Inflammatory macrophage treated with lipopolysaccharide for 4 hours (primary cell): ENCODE results near the gene QARS1.

Experiments
- DNase-seq: peaks from one replicate; pipeline ENCODE4 v3.0.0-alpha.2; 2020

QARS1 gene

DNA sequence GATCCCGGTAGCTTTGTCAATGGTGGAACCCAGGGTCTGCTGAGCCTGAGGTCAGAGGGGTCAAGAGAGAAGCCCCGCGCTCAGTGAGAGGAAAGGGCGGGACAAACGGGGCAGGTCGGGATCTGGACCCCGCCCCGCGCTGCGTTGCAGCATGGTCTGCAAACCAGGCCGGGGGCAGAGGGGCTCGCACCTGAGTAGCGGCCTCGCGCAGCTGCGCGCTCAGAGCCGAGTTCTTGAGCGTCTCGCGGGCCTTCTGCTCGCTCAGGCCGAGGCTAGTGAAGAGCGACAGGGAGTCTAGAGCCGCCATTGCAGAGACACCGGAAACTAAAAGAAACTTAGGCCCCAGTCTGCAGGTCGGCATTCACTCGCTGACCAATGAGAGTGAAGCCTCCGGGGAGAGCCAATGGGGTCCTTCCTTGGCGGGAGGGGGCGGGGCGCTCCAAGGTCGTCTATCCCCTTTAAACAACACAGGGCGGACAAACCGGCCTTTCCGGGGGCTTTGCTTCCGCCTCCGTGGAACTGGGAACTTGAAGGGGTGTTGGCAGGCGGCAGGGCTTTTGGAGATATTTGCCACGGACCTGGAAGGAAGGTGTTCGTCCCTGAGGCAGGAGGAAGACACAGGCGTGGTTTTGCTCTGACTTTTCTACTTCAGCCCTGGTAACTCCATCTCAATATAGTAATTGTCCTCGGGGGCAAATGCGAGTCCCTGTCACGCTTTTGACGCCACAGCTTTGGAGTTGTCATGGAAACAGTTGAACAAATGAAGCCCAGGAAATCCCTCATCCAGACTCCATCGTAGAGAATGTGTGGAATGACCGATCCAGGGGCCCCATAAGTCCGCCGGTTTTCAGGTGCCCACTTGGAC is at the start of gene QARS1:
QARS1 (minus strand) TSS at position 331 of the 865 bp plus-strand sequence; CDS start at position 307, 24 bp downstream.
- DNase-seq: peak; percentile 93

DNA sequence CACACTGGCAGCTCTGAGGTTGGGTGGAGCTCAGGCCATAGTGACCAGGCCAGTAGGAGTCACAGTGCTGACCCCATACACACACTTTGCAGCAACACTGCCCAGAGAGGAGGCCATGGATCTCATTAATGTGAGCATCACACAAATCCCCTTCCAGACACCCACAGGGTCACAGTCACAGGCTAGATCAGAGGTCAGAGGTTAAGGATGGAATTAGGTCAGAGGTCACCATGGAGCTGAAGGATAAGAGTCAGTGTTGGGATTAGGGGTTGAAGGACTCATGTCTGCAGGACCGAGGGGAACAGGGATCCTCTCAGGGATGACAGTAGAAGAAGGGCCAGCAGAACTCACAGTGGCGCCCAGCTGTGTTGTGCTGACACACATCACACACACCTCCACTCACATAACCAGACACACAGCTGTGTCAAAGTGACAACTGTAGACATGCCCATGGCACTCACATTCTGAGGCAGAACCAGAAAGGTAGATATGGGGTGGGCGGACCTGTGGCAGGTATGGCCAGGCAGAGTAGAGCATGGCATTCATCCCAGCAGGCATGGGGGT is 48.9 kb upstream of the QARS1 start:
- DNase-seq: no peak

DNA sequence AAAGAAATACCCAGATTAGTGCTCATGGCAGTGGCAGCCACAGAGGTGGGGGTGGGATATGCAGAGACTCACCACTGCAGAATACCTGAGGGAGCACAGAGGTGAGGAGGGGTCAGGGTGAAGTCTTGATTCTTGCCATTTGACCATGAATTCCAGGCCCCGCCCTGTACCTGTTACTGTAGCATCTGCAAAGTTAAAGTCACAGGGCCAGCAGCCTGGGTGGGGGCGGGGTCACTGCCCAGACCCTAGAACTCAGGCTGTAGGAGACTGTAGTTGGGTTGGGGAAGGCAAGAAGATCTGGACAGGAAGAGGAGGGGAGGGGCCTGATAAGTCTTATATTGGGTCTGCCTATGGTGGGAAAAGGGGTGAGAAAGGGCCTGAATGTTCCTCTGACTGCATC is 47.1 kb upstream of the QARS1 start:
- DNase-seq: no peak

DNA sequence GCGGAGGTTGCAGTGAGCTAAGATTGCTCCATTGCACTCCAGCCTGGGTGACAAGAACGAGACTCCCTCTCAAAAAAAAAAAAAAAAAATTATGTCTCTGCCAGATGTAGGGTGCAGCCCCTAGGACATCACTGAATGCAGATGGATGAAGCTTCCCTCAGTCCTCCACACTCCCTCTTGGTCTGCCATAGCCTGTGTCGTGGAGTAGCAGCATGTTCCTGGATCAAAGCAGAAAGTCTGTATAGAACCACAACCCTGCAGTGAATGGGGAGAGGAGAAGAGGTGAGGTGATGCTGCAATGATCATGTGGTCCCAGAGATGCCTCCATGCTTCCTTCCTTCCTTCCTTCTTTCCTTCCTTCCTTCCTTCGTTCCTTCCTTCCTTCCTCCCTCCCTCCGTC is 43.6 kb upstream of the QARS1 start:
- DNase-seq: no peak

DNA sequence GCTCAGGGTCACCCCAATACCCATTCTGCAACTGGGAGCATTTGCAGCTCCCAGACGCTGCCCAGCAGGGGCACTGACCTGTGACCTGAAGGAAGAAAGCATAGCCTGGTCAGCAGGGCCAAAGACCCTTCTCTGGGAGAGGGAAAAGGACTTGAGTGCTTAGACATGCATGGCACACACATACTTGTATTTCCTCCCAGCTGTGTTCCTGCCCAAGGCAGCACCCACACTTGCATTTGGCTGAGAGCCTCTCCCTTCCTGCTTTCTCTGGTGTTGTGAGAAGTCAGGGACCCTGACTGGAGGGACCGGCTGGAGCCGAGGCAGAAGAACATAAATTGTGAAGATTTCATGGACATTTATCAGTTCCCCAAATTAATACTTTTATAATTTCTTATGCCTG is 35.5 kb upstream of the QARS1 start:
- no peak for DNase-seq

DNA sequence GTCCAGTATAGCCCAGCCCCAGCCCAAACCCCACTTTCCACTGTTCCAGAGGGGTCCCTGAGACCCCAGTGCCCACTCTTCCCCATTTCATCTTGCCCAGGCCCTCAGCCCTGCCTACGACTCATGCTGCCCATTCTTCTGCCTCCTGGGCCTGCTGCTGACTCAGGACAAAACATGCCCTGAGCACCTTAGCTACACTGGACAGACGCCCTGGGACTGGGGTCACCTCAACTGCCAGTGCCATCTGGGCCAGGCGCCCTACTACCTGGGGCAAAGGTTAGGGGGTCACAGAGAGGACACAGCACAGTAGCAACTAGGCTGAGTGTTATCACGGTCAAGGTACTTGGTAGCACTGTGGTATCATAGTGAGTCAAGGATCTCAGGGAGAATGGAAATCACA is 30.9 kb upstream of the QARS1 start:
- no peak for DNase-seq

DNA sequence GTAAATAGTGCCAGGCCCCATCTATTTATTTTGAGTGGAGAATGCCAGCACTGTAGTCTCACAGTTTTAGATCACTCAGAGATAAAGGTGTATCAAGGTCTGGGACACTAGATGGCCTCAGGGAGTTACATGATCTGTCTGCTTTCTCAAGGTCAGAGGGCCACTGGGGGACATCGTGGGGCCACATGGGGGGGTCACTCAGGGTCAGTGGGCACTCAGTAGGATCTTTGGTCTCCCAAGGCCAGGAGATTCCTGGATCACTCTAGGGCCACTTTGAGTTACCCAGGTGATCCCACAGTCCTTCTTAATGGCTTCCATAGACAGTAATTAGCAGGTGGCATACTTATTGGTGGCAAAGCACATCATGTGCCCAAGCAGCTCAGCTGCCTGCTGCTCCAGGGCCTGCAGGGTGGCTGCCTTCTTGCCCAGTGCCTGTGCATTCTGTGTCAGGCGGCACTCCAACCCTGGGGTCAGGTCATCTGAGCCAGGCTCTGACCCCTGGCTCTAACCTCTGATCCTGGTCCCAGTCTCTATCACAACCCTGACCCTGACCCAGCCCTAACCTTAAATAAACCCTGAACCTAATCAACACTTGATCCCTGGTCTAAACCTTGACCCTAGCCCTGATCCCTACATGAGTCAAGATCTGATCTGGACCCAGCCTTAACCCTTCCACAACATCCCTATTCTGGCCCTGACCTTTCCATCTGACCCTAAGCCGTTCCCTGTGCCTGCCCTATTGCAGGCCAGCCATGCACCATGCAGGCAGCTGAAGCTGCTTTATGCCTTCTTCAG is 30.1 kb upstream of the QARS1 start:
- no peak for DNase-seq

DNA sequence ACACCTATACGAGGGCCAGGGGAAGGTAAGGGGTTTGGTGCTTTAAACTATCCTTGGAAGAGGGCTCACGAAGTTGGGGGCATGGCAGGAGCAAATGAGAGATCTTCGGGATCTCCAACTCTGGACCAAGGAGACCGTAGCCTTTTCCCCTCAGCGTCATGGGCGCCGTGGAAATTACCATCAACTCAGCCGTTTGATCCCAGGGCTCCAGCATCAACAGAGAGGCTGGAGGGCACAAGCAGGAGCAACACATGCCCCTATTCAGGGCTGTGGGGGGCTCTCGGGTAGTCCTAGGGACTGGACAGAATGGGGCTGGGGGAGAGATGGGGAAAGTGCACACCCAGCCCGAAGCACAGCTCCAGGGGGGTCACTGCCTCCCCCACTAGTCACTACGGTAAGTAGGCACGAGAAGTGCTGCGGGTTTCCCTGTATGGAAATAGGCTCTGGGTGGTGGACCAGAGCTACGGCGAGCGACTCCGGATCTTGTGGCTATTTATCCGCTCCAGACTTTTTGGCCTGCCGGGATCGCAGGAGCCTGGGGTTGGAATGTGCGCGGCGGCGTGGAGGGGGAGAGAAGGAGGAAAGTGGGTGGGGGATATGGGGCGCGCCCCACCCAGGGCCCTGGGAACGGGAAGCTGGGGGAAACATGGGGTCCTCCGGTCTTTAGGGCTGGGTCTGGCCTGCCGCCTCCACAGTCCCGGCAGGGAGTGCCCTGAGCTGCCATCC is 28.8 kb upstream of the QARS1 start:
- peak; percentile 57 for DNase-seq

DNA sequence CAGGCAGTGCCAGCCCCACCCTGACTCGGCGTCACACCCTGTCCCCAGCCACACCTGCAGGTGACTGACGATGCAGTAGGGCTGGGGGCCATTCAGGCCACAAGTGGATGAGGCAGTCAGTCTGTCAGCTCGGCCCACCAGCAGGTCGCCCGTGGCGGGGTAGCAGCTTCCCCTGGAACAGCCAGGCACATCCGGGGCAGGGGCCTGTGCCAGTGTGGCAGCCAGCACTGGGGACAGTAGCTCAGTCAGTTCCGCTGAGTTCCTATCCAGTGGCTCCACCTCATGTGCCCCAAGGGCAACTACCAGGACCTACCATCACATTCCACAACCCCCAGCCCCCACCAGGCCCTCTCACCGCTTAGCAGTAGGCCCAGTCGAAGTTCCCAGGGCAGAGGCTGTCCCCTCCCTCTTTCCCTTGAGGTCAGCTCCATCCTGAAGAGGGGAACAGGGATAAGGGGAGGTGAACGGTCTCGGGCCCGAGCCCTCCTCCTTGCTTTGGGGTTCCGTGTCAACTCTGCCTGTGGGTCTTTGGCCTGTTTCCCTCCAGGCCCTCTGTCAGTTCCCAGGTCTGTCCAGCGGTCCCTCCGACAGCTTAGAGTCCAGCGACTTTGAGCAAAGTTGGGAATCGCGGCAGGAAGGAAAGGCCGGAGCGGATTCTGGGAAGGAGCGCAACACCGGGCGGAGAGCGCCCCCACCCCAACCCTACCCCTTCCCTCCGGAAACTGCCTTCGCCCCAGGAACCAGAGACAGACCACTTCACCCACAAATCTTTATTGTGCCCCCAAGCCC is 28.1 kb upstream of the QARS1 start, which contains the start of gene LAMB2:
LAMB2 (minus strand) TSS at position 614 of the 789 bp plus-strand sequence; CDS start at position 431, 183 bp downstream.
- DNase-seq: peak; percentile 40

DNA sequence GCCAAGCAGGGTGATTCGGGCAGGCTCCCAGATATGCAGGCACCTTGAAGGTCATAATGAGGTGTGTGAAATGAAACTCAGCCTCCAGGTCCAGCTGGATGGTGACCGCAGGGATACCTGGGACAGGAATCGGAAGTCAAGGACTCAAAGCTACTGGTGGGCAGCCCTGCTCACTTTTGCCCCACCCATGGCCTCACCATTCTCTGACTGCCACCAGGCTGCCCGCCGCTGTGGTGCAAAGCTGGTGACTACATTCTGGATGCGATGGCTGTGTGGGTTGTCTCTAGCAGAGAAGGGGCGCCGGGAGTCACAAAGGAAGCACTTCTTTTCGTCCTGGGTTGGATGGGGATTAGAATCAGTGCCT is 27.5 kb upstream of the QARS1 start:
- DNase-seq: no peak

DNA sequence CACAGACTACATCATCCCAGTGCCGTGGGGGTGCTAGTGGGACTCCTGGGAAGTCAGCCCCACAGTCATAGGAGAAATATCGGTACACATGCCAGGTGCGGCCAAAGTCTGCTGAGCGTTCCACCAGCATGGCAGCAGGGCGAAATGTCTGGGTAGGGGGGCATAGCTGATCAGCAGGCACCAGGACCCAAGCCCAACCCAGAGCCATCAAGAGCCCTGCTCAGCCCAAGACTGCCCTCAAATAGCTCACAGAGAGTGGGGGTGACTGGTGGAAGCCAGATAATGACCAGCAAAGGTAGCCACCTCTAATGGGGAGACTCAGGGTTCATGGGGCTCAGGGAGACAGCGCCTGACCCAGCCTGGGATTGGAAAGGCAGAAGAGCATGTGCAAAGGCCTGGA is 27.0 kb upstream of the QARS1 start:
- no peak for DNase-seq

DNA sequence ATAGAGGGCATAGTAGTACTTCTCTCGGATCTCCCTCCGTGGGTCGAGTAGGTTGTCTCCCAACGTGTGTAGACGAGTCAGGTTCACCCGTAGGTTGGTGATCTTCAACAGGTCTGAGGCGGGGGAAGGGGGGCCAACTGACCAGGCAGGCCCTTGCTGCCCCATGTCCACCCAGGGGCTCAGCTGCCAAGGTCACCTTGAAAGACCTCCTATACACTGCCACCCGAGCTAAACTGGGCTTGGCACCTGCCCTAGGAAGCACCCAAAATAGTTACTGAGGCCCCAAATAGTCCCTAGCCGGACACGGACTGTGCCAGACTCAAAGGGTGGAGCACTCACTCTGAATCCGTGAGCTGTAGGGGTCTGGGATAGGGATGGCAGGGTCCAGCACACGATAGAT is 26.5 kb upstream of the QARS1 start:
- no peak for DNase-seq

DNA sequence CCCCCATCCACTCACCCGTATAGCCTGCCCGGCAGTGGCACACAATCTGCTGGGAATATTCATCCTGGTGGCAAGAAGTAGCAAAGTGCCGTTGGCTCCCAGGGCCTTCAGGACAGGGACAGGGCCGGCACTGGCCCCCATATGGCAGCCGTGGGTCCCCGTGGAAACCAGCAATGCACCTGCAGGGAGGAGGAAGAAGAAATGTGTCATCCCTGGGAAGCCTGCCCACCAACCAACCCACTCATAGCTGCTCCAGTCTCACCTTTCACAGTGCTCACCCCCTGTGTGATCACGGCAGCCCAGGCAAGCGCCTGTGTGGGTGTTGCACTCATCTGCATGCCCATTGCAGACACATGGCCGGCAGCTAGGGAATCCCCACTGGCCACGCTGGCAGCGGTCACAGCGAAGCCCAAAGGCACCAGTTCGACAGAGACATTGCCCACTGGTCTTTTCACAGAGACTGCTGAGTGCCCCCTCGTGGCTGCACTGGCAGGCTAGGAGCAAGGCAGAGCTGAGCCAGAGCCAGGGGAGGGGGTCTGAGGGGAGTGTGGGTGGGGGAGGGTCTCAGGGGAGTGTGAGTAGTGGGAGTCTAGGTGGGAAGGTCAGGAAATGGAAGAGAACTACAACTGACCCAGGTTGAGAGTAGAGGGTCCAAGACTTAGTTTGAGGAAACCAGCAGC is 20.6 kb upstream of the QARS1 start:
- DNase-seq: no peak

DNA sequence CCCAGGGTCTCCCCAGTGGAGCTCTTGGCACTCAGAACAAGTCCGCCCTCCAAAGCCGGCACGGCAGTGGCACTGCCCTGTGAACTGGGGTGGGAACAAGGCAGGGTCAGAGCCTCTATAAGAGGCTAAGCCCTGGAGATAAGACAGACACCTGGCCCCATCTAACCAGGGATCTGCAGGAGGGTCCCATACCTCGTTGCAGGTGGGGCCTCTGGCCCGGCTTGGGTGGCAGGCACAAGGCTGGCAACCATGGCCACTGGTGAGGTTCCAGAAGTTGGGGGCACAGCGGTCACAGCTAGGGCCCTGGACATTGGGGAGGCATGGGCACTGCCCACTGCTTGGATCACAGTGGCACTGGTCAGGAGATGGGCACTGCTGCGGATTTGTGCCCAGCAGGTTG is 19.6 kb upstream of the QARS1 start:
- DNase-seq: no peak

DNA sequence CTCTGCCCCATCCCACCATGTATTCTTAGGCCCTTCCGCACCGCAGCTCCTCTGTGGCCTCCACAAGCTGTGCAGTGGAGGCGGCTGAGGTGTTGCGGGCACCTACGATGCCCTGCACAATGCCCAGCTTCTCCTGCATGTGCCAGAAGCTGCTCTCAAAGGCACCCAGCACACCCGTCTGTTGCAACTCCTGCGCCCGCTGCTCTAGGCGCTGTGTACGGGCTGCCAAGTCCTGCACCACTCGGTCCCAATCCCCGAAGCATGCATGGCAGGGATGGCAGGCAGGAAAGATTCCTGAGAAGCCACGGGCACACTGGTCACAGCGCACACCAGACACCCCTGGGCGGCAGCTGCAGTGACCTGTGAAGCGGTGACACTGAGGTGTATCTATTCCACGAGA is 19.1 kb upstream of the QARS1 start:
- DNase-seq: no peak

DNA sequence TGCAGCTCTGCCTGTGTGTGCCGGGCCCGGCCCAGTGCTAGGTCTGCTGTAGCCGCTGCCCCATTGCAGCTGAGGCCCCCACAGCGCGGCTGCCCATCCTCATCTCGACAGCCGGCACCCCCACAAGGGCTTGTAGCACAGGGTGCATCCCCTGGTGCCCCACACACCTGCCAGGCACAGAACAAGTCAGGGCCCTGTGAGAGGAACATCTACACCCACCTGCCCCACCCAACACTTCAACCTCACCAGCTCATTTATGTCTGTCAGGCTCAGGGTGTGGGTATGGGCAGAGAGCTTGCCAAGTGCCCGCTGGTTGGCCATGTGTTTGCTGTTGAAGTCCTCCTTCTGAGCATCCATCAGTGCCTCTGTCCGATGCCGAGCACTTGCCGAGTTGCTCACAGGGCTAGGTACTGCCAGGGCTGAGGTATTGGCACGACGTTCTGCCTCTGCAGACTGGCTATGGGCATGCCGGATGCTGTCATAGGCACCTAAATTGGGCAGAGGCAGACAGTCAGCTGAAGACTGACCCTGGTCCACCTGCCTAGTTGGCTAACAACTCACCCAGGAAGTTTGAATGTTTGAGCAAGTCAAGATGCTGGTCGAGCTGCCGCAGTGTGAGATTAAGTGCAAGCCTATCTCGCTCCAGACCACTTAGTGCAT is 18.5 kb upstream of the QARS1 start:
- DNase-seq: no peak

DNA sequence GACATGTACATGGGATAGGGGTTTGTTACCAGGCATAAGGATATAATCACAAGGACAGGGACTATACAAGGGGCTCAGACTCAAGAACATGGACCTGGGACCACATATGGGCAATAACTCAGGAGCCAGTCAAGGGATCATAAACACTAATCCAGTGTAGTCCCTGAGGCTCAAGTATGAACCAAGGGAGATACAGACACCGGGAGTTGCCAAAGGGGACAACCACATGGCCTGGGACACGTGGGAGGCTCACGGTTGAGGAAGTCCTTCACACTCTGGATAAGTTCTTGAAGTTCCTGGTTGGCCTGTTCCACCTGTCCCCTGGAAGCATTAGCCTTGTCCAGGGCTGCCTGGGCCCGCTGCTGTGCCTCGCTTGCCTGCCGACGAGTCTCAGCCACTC is 17.9 kb upstream of the QARS1 start:
- peak; percentile 13 for DNase-seq

DNA sequence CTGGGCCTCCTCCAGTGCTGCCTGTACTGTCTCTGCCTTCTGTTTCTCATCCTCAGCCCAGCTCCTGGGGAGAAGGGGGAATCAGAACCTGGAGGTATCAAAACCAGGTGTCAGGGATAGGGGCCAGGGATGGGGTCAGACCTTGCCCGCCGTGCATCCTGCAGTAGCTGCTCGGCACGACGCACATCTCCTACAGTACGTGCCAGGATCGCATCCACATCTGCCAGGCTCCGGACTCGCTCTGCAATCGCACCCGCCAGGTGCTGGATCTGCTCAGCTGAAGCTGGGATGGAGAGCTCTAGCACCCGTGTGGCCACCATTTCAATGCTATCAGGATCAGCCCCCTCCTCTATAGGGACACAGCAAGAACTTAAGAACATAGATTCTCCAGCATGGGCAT is 17.5 kb upstream of the QARS1 start:
- DNase-seq: no peak

DNA sequence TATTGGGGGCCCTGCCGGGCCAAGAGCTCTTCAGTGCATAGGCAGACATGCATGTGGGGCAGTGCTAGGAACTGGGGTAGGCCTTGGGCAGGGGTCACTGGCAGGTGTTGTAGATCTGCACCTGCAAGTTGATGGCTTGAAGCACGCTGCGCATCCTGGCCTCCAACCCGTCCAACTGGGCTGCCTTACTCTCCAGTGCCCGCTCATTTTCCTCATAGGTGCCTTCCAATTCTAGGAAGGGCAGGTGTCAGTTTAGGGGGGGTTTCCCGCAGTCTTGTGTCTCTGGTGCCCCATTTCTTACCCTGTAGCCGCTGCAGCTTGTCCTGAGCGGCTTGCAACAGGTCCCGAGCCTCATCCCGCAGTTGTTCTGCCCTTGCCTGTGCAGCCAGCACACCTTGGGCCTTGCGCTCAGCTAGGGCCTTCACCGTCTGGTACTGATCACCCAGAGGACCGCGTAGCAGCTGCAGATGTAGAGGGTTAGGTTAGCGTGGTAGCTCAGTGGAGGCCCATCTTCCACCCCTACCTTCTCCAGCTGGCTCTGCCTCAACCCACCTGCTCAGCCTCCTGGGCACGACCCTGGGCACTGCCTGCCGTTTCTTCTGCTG is 16.7 kb upstream of the QARS1 start:
- no peak for DNase-seq

DNA sequence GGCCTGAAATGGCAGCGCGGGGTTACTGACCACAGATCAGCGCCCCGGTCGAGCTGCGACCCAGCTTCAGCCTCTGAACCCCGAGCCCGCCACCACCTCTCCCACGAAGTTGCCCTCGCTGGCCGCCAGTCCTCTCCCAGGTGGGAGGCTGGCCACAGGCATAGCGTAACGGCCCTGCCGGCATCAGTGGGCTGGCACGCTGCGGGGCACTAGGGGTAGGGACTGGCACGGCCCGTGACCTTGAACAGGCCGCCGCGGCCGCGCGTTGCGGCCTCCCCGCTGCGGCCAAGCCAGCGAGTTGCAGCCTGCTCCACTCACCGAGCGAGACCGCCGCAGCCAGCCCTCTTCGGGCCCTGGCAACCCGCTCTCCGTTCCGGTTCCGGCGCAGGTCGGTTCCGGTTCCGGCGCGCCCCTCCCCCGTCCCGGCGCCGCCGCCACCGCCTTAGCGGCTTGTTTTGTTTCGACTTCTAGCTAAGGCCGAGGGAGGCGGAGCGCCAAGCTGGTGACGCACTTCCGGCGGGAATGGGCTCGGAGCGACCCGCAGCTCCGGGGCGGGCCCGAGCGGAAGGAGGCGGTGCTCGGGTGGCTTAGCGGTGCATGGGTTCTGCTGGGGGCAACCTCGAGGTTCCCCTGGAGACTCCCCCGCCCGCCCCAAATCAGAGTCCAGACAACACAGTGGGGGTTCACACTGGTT is 16.0 kb upstream of the QARS1 start, which contains the start of gene USP19:
USP19 (minus strand) TSS at position 386 of the 694 bp plus-strand sequence. CDS start 1,678 bp downstream, outside the sequence.
- DNase-seq: peak; percentile 96
